HTERT RPE-1 (cell line): Measurements from ENCODE around the gene OMP.

ENCODE experiments used
- in situ Hi-C: fragments of 300-500 bp; cut with MboI; formaldehyde crosslinking; loops from 4 replicates; pipeline ENCODE4 v1.14.3; 2020; ENCODE audit warnings: low sequenced_read_pairs

OMP gene

GRCh38 chr11:77068457-77069335 lies 33.9 kb upstream of the OMP start:
- in situ Hi-C loops, result no loop called here

DNA sequence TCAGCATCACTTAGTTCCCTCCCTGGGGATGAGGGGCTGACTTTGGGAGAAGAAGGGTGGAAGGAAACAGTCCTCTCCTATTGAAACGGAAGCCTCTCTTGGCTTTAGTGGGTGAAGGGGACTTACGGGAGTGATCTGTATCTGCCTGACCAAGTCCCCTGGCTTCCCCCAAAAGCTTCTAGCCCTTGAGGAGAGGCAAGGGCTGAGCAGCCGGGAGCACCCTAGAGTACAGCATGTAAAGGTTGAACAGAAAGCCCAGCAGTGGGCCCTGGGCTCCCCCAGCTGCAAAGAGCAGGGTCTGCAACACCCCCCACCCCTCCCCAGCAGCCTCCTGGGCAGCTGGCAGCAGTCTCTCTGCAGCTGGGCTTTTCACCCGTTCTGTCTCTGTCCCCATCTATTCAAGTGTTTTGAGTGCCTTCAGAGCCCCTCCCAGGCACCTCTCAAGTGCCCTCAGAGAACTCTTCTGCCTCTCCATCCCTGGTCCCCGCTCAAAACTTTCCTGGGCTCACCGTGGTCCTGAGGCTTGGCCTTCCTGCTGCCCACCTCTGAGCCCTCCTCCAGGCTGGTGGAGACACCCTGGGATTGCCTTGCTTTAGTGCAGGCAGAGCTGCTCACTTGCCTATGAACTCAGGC lies 33.2 kb upstream of the OMP start:
- in situ Hi-C loops, result no loop called here

GRCh38 chr11:77069969-77070582 lies 32.6 kb upstream of the OMP start:
- in situ Hi-C loops, result no loop called here

DNA sequence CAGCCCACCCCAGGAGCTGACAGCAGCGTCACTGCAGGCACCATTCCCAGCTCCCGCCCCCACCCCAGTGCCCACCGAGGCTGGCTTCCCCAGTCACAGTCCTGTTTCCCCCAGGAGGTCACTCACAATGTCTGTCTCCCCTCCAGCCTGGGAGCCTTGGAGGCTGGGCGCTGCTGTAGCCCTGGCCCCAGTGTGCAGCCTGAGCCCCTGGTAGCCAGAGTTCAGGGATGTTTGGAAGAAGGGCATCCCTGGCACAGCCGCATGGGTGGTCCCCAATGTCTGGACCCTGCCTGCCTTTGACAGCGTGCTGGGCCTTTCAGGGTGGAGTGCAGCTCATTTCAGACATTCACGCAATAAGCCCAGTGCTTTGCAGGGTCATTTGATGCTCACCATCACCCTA lies 31.6 kb upstream of the OMP start:
- in situ Hi-C loops, result no loop called here

GRCh38 chr11:77071671-77072605 lies 30.7 kb upstream of the OMP start:
- in situ Hi-C loops, result no loop called here

- in situ Hi-C loops, result no loop called here
Measured at GRCh38 chr11:77072851-77073327, 29.8 kb upstream of the OMP start.

DNA sequence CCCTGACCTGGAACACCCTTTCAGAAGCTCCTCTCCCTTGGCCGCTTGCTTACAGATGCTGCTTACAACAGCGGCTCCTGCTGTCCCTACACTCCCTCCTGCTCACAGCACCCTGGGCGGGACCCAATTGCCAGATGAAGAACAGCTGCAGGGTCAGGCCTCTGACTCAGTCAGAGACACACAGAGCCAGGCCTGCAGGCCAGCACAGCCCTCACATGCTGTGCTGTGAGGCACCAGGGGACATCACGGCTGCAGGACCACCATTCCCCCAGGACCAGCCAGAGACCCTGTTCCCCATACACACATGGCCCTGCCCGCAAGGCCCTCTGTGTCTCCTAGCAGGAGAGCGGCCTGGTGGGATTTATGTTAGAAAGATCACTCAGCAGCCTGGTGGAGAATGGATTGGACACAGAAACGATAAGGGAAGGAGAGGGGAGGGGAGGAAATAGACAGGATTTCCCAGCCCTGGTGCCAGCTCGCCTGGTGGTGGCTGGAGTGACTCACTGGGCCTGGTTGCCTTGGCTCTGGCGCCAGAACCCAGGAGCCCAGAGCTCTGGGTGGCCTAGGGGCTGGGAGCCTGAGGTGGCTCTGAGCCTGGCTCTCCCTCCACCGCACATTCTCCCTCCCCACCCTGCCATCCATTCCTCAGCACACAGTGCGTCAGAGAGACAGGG lies 29.2 kb upstream of the OMP start:
- in situ Hi-C loops, result no loop called here

DNA sequence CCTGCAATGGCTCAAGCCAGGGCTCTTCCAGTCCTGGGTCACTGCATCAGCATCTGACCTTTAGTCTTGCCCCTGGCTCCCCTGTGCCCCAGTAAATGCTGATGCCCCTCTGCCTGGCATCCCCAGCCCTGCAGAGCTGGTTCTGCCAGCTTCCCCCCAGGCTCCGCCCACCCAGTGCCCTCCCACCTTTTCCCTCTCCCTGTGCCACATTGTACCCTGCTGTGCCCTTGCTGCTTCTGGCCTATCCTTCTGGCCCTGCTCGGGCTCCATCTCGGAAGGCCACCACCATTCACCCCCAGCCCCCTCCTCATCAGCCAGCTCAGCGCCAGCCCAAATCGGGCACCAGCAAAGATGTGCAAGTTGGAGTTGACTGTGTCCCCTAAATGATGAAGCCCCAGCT lies 28.4 kb upstream of the OMP start:
- in situ Hi-C loops, result no loop called here

GRCh38 chr11:77074626-77075221 lies 27.9 kb upstream of the OMP start:
- in situ Hi-C loops, result no loop called here

DNA sequence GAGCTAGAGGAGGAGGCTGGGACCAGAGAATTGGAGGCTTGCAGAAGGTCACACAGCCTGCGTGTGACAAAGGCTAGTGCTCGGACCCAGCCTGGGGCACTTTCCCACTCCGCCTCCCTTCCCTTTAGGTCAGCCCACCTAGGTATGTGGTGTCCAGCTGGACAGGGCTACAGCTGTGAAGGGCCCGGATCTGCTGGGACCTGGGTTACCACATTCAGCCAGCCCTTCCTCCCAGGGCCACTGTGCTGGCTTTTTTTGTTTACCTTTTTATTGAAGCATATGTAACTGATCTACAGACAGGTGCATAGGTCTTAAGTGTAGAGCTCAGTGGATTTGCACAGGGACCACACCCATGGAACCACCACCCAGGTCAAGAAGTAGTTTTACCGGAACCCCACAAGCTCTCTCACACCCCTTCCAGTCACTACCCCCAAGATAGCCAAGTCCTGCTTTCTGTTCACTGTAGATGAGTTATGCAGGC lies 27.2 kb upstream of the OMP start:
- in situ Hi-C loops, result no loop called here

DNA sequence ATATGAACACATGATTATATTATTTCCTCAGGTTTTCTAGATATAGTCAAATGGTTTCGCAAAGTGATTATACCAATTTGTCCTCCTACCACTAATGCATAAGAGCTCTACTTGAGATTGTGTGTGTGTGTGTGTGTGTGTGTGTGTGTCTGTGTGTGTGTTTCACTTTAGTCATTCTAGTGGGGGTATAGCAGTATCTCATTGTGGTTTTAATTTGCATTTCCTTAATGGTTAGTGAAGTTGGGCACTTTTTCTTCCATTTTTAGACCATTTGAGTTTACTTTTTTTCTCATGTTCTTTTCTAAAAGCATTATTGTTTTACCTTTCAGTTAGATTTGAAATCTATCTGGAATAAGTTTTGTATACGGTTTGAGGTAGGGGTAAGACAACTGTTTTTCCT lies 23.0 kb upstream of the OMP start:
- in situ Hi-C loops, result no loop called here

GRCh38 chr11:77080643-77081210 lies 21.9 kb upstream of the OMP start:
- in situ Hi-C loops, result no loop called here

GRCh38 chr11:77081381-77081851 lies 21.2 kb upstream of the OMP start:
- in situ Hi-C loops, result no loop called here

DNA sequence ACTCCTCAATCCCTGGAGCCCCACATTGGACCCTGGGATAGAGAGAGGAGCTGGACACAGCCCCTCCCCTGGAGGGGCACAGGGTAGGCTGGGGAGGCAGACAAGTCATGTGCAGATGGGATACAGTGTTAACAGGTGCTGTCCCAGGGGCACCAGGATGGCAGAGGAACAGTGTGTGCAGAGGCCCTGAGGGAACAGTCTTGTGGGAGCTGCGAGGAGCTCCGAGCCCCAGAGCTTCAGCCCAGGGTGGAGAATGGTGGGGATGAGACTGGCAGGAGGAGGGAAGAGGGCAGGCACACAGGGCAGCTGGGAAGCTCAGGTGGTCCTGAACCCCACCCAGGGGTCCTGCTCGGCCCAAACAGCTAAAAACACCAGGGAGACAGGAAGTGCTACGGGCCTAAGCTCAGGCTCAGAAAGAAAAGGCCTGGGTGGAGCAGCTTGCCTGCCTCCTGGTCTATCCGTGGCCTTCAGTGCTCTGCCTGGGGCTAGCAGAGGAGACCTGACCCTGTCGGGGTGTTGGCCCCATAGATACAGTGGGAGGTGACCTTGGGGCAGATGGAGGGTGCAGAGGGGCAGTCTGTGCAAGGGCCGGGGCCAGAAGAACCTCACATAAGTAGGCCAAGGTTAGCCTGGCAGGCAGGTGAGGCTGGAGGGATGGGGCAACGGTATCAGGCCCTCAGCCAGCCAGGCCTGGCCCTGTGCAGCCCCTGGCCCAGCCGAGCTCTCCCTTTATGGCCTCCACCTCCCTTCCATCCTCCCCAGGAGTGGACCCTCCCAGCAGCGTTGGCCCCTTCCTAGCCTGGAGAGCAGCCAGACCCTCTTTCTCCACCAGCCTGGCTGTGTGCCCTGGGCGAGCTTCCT lies 20.4 kb upstream of the OMP start:
- in situ Hi-C loops, result no loop called here

DNA sequence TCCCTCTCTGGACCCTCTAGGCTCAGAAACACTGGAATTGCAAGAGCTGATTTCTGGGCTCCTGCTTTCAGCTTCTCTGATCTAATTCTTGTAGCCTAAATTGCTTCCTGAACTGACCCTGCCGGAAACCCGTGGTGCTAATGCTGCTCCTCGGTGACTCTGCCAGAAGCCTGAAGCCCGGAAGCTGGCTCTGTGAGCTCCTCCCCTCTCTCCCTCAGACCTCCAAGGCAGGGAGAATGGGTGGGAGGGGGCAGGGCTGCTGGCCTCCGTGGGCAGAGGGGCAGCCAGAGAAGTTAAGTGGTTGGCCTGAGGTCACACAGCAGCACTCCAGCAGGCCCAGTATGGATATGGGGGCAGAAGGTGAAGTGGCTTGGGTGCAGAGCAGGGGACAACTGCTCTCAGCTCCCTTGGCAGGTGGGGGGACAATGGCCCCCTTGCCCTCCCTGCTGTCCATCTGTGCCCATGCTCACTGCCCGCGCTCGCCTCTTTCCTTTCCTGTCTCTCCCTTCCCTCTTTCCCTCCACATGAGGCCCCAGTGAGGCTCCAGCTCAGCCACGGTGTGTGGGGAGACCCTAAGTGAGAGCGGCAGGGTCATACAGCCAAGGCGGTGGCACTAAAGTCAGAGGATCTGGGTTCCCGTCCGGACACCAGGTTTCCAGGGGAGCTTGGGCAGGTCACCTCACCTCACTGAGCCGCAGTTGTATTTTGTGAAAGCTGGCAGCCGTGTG lies 19.6 kb upstream of the OMP start:
- in situ Hi-C loops, result no loop called here

GRCh38 chr11:77083566-77084245 lies 18.9 kb upstream of the OMP start:
- in situ Hi-C loops, result no loop called here

DNA sequence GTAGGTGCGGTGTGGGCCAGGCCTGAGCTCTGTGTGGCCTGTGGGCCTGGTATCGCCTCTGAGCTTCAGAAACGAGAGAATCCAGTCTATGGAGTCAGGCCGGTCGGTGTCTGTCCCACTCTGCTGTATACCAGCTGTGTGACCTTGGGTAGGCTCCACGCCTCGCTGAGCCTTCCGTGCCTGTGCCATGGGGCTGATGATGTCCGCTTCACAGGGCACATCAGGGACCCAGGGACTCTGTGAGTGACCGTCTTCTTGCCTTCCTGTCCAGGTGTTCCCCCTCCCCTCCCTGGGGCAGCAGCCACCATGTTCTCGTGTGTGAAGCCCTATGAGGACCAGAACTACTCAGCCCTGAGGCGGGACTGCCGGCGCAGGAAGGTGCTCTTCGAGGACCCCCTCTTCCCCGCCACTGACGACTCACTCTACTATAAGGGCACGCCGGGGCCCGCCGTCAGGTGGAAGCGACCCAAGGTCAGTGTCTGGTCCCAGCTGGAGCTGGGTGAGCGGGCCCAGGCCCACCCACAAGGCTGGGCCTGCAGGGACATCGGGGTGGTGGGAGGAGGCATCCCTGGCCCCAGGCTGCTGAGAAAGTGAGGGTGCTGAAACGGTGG lies 18.0 kb upstream of the OMP start:
- in situ Hi-C loops, result no loop called here
